Stimulated activated CD4-positive, alpha-beta T cell treated with anti-CD3 and anti-CD28 coated beads, Interleukin-12 subunit alpha, Interleukin-12 subunit beta, amount 100 ng/mL, for 4 hours (primary cell): ENCODE data around the gene ANKRD13D.
A peak's percentile ranks its signal among the peaks of the same experiment; 100 is the strongest.
"Not testable (repeated sequence)": the region's sequence is repeated elsewhere in the genome, so short reads cannot be mapped to it uniquely, and the experiment has no call there.

Experiments
- DNase-seq: peaks from one replicate; pipeline ENCODE4 v3.0.0-alpha.2; 2020

ANKRD13D gene

GRCh38 chr11:67306769-67307544 lies 17.9 kb downstream of the ANKRD13D start:
- DNase-seq: no peak

GRCh38 chr11:67307545-67308001 lies 18.5 kb downstream of the ANKRD13D start:
- DNase-seq: no peak

- DNase-seq: no peak
These were observed 19.1 kb downstream of the ANKRD13D start for GRCh38 chr11:67308031-67308866.

GRCh38 chr11:67309166-67309565 lies 20.1 kb downstream of the ANKRD13D start:
- DNase-seq: no peak

GRCh38 chr11:67309661-67310061 lies 20.6 kb downstream of the ANKRD13D start:
- DNase-seq: no peak

GRCh38 chr11:67310246-67311050 lies 21.3 kb downstream of the ANKRD13D start:
- no peak for DNase-seq

- no peak for DNase-seq
These were observed 22.0 kb downstream of the ANKRD13D start for GRCh38 chr11:67311051-67311555.

- DNase-seq: no peak
These were observed 22.5 kb downstream of the ANKRD13D start for GRCh38 chr11:67311556-67312082.

- no peak for DNase-seq
These were observed 23.3 kb downstream of the ANKRD13D start for GRCh38 chr11:67312187-67313021.

- no peak for DNase-seq
These were observed 24.2 kb downstream of the ANKRD13D start for GRCh38 chr11:67313125-67313890.

- no peak for DNase-seq
These were observed 25.1 kb downstream of the ANKRD13D start for GRCh38 chr11:67314218-67314617.

GRCh38 chr11:67315325-67315909 lies 26.3 kb downstream of the ANKRD13D start:
- DNase-seq: no peak

GRCh38 chr11:67316882-67317204 lies 27.7 kb downstream of the ANKRD13D start:
- no peak for DNase-seq

- peak; percentile 98 for DNase-seq
These were observed 28.2 kb downstream of the ANKRD13D start for GRCh38 chr11:67317205-67317887.

GRCh38 chr11:67317888-67318555 lies 28.9 kb downstream of the ANKRD13D start:
- DNase-seq: no peak

GRCh38 chr11:67318876-67319275 lies 29.8 kb downstream of the ANKRD13D start:
- not testable (repeated sequence) for DNase-seq

GRCh38 chr11:67320011-67320410 lies 30.9 kb downstream of the ANKRD13D start:
- no peak for DNase-seq

- DNase-seq: no peak
These were observed 31.6 kb downstream of the ANKRD13D start for GRCh38 chr11:67320691-67321090.

- DNase-seq: no peak
These were observed 32.3 kb downstream of the ANKRD13D start for GRCh38 chr11:67321313-67321871.
